ENCODE measurements around the gene RRAD. TPM values are rescaled to one million over a fixed set of nuclear protein-coding genes. Genes with fewer than 3 reads are reported as not detected.
"Not testable (repeated sequence)": the region's sequence is repeated elsewhere in the genome, so short reads cannot be mapped to it uniquely, and the experiment has no call there.

Gene RRAD
- 245 TPM for total RNA-seq
- long read RNA-seq, transcript RRAD-202 (5 exons, 1,476 nt) = minor isoform, 27 of 1,163 reads
- long read RNA-seq, transcript RRAD-201 (5 exons, 1,569 nt) = major isoform, 904 of 1,163 reads
- long read RNA-seq, partial matches to known transcripts = 173 of 1,163 reads
- long read RNA-seq, other reads (novel, unspliced or antisense) = 59 of 1,163 reads

DNA sequence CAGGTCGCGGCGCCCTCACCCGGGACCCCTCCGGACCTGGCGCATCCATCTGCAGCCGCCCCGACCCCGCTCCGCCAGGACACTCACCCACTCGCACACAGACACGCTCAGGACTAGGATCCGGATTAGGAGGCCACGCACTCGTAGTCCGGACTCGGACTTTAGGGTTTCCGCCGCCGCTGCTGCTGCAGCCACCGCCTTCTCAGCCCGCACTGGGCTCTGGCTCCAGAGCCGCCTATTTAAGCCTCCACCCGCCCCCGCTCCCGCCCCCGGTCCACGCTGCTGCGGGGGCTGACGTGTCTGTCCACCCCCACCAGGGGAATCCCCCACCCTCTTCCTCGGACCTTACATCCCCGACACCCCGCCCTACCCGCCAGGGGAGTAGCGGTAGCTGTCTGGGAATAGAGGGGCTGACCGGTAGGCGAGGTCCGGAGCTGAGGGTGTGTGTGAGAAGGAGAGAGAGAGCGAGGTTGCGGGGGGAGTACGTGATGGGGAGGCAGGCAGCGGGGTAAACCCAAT lies at the start of gene RRAD:
TSS of gene RRAD (minus strand) at position 214 of the 519 bp plus-strand sequence. CDS start 356 bp downstream, outside the sequence.
- intact Hi-C loops (cut with DNase I) = no loop called here
- DNase-seq (ENCODE audit: low spot score) = peak; percentile 90

- intact Hi-C loops (cut with DNase I) = loop anchor here (5.0 kb wide), 1 partner anchor 272 kb away; the partner anchor contains the start of genes FHOD1 and SLC9A5
- DNase-seq (ENCODE audit: low spot score) = not testable (repeated sequence)
Observed at GRCh38 chr16:66974932-66975246, 49.6 kb upstream of the RRAD start.

DNA sequence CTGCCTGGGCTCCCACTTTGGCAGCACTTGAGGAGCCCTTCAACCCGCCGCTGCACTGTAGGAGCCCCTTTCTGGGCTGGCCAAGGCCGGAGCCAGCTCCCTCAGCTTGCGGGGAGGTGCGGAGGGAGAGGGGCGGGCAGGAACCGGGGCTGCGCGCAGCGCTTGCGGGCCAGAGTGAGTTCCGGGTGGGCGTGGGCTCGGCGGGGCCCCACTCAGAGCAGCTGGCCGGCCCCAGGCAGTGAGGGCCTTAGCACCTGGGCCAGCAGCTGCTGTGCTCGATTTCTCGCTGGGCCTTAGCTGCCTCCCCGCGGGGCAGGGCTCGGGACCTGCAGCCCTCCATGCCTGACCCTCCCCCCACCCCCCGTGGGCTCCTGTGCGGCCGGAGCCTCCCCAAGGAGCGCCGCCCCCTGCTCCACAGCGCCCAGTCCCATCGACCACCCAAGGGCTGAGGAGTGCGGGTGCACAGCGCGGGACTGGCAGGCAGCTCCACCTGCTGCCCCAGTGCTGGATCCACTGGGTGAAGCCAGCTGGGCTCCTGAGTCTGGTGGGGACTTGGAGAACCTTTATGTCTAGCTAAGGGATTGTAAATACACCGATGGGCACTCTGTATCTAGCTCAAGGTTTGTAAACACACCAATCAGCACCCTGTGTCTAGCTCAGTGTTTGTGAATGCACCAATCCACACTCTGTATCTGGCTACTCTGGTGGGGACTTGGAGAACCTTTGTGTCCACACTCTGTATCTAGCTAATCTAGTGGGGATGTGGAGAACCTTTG lies 49.0 kb upstream of the RRAD start:
- intact Hi-C loops (cut with DNase I); DNase-seq (ENCODE audit: low spot score): not testable (repeated sequence)

- no peak for DNase-seq (ENCODE audit: low spot score)
- intact Hi-C loops (cut with DNase I) = no loop called here
Observed at GRCh38 chr16:66973716-66974115, 48.4 kb upstream of the RRAD start.

DNA sequence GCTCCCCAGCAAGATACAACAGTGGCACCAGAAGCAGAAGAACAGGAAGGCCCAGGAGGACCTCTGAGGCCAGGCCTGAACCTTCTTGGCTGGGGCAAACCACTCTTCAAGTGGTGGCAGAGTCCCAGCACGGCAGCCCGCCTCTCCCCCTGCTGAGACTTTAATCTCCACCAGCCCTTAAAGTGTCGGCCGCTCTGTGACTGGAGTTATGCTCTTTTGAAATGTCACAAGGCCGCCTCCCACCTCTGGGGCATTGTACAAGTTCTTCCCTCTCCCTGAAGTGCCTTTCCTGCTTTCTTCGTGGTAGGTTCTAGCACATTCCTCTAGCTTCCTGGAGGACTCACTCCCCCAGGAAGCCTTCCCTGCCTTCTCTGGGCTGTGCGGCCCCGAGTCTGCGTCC lies 47.6 kb upstream of the RRAD start:
- intact Hi-C loops (cut with DNase I) = no loop called here
- no peak for DNase-seq (ENCODE audit: low spot score)

DNA sequence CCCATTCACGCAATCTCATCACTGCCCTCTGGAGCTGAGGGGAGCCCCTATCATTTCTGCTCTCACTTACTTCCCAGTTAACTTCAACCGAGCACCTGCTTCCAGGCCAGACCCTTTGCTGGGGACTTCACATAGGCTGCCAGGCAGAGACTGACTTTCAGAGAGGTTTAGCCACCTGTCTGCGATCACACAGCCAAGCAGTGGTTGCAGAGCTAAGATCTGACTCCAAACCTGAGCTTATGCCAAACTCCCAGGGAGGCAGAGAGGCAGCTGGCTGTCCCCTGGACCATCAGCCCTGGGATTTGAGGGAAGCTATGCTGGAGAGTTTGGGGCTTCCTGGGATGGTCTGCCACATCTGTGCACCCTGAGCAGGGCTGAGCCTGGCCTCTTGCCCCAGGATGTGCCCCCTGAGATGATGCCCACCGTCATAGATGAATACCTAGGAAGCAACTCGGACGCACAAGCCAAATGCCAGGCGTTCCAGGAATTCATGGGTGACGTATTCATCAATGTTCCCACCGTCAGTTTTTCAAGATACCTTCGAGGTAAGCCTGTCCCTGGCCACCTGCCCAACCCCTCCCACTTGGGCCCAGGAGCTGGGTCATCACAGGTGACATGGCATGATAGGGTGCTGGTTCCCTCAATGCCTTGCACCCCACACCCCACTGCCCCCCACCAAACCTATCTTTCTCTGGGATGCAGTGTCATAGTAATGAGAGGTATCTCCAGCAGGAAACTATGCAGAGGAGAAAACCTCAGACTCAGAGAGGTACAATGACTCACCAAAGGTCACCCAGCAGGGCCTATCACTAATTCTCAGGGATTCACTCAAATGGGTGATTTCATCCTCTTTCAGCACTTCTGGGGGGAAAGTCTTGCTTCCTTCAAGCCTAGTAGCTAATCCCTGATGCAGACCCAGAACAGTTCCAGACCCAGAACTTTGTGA lies 45.7 kb upstream of the RRAD start:
- no peak for DNase-seq (ENCODE audit: low spot score)
- intact Hi-C loops (cut with DNase I) = no loop called here

DNA sequence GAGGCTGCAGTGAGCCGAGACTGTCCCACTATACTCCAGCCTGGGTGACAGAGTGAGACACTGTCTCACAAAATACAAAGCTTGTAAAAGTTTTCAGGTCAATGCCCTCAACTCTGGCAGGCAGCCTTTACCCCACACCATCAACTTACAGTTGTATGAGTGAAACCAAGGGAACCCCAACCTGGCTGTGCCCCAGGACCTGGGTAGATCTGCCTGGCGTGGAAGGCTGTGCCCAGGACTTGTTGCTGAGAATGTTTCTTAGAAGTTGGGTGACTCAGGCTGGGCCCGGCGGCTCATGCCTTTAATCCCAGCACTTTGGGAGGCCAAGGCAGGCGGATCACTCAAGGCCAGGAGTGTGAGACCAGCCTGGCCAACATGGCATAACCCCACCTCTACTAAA lies 43.5 kb upstream of the RRAD start:
- intact Hi-C loops (cut with DNase I) = no loop called here
- no peak for DNase-seq (ENCODE audit: low spot score)

DNA sequence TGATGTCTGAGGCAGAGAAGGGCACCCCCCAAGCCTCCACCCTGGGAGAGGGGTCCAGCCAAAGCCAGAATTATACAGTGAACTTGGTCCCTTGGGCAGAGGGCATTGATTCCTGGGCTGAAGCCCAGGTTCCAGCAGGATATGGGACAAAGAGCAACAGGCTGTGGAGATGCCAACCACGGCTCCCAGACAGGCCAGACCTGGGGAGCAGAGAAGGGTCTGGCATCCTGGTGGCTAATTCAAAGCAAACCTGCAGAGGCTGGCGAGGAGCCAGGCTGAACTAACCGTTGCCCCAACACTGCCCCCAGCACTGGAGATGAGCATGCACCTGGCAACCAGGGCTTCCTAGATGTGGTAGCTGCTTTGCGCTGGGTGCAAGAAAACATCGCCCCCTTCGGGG lies 38.7 kb upstream of the RRAD start:
- DNase-seq (ENCODE audit: low spot score) = no peak
- intact Hi-C loops (cut with DNase I) = no loop called here

DNA sequence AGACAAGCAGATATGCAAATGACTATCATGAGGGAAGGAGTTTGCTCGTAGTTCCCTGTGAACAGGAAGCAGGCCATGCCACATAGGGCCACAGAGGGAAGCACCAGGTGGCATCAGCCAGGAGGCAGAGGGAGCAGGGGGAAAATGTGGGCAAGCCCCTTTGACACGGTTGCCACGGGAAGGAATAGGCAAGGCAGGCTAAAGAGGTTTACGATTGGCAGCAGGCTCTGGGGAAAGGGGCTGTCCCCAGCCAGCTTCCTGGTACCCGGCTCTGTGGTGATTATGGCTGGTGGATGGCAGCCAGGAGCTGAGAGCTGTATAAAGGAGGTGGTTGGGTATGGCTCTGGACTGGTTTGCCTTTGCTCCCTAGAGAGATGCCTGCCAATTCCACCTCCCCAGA lies 36.6 kb upstream of the RRAD start:
- no peak for DNase-seq (ENCODE audit: low spot score)
- intact Hi-C loops (cut with DNase I) = no loop called here

DNA sequence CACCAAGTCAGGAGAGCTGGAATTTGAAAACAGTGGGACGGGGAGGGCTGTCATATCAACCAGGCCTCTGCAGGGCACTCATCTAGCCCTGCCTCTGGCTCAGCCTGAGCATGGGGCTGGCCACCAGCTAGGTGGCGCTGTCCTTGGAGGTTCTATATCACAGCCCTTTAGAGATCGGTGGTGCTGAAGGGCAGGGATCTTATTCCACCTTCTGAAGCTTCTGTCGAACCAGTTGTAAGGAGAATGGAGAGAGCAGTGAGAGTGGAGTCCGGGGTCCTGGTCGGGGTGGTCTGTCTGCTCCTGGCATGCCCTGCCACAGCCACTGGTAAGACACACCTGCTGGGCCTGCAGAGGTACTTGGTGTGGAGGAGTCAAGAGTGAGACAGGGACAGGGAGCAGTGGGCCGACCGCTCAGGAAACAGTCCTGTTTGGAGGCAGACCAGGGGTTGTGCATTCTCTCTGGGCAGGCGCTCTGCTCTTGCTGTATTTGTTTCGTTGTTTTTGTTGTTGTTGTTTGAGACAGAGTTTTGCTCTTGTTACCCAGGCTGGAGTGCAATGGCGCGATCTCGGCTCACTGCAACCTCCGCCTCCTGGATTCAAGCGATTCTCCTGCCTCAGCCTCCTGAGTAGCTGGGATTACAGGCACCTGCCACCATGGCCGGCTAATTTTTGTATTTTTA lies 35.9 kb upstream of the RRAD start, which contains the start of gene CES3:
TSS of gene CES3 (plus strand) at position 202 of the 680 bp plus-strand sequence. CDS start at position 244, 42 bp downstream.
- DNase-seq (ENCODE audit: low spot score) = no peak
- intact Hi-C loops (cut with DNase I) = no loop called here

DNA sequence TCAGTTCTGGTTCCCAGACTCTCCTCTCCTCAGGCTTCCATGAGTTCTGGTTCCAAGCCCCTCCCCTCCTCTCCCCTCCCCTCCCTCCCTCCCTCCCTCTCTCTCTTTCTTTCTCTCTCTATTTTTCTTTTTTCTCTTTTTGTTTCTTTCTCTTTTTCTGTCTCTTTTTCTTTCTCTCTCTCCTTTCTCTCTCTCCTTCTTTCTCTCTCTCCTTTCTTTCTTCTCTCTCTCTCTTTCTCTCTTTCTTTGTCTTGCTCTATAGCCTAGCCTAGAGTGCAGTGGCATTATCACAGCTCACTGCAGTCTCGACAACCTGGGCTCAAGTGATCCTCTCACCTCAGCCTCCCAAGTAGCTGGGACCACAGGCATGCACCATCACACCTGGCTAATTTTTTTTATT lies 34.9 kb upstream of the RRAD start:
- intact Hi-C loops (cut with DNase I) = no loop called here
- DNase-seq (ENCODE audit: low spot score) = no peak

GRCh38 chr16:66959704-66960161 lies 34.4 kb upstream of the RRAD start:
- intact Hi-C loops (cut with DNase I) = no loop called here
- DNase-seq (ENCODE audit: low spot score) = no peak

- intact Hi-C loops (cut with DNase I) = no loop called here
- DNase-seq (ENCODE audit: low spot score) = no peak
Observed at GRCh38 chr16:66958857-66959703, 33.7 kb upstream of the RRAD start.

DNA sequence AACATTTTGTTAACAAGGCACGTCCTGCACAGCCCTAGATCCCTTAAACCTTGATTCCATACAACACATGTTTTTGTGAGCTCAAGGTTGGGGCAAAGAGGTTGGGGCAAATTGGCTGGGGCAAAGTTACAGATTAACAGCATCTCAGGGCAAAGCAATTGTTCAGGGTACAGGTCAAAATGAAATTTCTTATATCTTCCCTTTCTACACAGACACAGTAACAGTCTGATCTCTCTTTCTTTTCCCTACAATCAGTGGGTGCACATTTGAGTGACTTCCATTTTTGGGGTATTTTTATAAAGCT lies 30.8 kb upstream of the RRAD start:
- intact Hi-C loops (cut with DNase I); DNase-seq (ENCODE audit: low spot score): not testable (repeated sequence)

- DNase-seq (ENCODE audit: low spot score); intact Hi-C loops (cut with DNase I): not testable (repeated sequence)
Observed at GRCh38 chr16:66955363-66956153, 30.2 kb upstream of the RRAD start.

DNA sequence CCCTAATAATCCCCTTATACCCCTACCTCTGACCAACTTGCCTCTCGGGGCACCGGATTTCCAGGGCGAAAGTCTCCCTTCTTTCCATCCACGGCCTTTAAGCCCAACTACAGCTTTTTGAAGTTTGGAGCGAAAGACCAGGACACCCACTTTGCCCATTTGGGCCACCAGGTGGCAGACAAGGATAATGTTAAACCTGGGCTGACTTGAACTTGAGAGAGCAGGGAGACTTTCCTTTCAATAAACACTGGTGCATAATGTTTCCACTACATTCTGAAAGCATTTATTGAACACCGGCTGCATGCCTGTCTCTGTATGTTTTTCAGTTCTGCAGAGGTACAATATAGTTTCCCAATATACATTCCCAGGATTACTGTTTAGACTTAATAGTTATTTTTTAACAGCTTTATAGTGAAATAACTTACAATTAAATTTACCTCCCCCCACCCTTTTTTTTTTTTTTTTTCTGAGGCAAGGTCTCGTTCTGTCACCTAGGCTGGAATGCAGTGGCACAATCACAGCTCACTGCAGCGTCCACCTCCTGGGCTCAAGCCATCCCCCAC lies 28.8 kb upstream of the RRAD start:
- intact Hi-C loops (cut with DNase I) = no loop called here
- DNase-seq (ENCODE audit: low spot score) = no peak

GRCh38 chr16:66953462-66954096 lies 28.2 kb upstream of the RRAD start:
- DNase-seq (ENCODE audit: low spot score) = no peak
- intact Hi-C loops (cut with DNase I) = no loop called here

All from cardiac septum (tissue), 1 donor.